Measurements from ENCODE around the gene TMEM89.

GRCh38 chr3:48647714-48648113 is 26.1 kb upstream of the TMEM89 start:
- TF ChIP-seq, protein P1, sequence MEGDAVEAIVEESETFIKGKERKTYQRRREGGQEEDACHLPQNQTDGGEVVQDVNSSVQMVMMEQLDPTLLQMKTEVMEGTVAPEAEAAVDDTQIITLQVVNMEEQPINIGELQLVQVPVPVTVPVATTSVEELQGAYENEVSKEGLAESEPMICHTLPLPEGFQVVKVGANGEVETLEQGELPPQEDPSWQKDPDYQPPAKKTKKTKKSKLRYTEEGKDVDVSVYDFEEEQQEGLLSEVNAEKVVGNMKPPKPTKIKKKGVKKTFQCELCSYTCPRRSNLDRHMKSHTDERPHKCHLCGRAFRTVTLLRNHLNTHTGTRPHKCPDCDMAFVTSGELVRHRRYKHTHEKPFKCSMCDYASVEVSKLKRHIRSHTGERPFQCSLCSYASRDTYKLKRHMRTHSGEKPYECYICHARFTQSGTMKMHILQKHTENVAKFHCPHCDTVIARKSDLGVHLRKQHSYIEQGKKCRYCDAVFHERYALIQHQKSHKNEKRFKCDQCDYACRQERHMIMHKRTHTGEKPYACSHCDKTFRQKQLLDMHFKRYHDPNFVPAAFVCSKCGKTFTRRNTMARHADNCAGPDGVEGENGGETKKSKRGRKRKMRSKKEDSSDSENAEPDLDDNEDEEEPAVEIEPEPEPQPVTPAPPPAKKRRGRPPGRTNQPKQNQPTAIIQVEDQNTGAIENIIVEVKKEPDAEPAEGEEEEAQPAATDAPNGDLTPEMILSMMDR (IDR thresholded peaks at IDR 0.05) = no peak
- no peak for TF ChIP-seq POLR2A (IDR thresholded peaks at IDR 0.05)
